GM19463 (cell line): ENCODE data around the gene SRP68.
"Not testable (repeated sequence)": the region's sequence is repeated elsewhere in the genome, so short reads cannot be mapped to it uniquely, and the experiment has no call there.

Experiments used
- ATAC-seq: cut with Tn5 transposase; IDR thresholded peaks from one replicate; pipeline ENCODE4 v1.9.1; 2021; ENCODE audit warnings: mild to moderate bottlenecking, moderate library complexity; ENCODE audit not compliant: unreplicated experiment

Gene SRP68

DNA sequence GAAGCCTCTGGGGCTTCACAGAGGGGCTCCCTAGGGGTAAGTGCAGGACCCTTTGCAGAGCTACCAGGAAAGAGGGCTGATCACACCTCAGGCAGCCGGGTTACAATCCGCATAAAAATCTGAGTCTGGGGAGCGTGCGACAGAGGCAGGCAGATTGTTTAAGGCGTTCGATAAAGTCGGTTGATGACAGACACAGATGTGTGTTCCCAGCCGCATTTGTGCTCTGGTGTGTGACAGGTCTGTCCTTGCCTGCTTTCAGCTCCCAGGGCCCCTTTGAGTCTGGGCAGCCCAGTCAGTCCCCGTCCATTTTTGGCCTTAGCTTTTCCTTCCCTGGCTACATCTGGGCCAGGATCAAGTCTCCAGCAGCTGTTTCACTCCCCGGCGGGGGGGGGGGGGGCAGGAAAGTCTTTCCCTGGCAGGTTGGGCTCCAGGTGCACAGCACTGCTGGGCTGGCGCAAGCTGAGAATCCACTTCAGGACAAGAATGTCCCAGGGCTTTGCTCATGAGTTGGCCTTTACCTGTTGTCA lies 5.3 kb upstream of the SRP68 start:
- no peak for ATAC-seq

DNA sequence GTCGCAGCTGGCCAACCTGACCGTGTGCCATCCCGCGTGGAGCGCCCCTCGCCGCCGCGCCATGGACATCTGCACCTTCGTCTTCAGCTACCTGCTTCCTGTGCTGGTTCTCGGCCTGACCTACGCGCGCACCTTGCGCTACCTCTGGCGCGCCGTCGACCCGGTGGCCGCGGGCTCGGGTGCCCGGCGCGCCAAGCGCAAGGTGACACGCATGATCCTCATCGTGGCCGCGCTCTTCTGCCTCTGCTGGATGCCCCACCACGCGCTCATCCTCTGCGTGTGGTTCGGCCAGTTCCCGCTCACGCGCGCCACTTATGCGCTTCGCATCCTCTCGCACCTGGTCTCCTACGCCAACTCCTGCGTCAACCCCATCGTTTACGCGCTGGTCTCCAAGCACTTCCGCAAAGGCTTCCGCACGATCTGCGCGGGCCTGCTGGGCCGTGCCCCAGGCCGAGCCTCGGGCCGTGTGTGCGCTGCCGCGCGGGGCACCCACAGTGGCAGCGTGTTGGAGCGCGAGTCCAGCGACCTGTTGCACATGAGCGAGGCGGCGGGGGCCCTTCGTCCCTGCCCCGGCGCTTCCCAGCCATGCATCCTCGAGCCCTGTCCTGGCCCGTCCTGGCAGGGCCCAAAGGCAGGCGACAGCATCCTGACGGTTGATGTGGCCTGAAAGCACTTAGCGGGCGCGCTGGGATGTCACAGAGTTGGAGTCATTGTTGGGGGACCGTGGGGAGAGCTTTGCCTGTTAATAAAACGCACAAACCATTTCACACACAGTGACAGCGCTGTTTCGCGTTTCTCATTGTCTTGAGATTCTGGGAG lies 4.7 kb upstream of the SRP68 start:
- ATAC-seq: no peak

DNA sequence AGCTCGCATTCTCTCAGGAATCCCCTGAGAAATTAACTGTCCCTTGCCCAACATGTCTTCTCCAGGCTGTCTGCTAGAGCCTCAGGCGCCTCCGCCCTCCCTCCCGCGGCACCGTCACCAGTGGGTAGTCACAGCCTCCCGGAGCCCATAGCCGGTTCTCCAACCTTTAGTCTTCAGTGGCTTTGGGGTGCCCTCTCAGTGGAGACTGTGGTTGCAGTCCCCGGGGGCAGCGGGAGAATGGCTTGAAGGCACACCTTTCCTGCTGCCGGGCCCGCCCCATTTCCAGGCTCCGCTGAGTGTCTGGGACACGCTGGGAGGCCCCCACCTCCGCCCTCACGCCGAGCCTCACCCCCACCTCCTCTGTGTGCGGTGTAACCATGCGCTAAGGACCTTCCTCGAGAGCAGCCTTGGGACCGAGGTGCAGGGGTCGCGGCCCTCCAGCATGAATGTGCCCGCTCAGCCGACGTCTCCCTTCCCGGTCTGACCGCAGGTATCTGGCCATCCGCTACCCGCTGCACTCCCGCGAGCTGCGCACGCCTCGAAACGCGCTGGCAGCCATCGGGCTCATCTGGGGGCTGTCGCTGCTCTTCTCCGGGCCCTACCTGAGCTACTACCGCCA lies 3.9 kb upstream of the SRP68 start:
- no peak for ATAC-seq

- ATAC-seq: no peak
Observed at GRCh38 chr17:76075364-76076145, 3.2 kb upstream of the SRP68 start.

DNA sequence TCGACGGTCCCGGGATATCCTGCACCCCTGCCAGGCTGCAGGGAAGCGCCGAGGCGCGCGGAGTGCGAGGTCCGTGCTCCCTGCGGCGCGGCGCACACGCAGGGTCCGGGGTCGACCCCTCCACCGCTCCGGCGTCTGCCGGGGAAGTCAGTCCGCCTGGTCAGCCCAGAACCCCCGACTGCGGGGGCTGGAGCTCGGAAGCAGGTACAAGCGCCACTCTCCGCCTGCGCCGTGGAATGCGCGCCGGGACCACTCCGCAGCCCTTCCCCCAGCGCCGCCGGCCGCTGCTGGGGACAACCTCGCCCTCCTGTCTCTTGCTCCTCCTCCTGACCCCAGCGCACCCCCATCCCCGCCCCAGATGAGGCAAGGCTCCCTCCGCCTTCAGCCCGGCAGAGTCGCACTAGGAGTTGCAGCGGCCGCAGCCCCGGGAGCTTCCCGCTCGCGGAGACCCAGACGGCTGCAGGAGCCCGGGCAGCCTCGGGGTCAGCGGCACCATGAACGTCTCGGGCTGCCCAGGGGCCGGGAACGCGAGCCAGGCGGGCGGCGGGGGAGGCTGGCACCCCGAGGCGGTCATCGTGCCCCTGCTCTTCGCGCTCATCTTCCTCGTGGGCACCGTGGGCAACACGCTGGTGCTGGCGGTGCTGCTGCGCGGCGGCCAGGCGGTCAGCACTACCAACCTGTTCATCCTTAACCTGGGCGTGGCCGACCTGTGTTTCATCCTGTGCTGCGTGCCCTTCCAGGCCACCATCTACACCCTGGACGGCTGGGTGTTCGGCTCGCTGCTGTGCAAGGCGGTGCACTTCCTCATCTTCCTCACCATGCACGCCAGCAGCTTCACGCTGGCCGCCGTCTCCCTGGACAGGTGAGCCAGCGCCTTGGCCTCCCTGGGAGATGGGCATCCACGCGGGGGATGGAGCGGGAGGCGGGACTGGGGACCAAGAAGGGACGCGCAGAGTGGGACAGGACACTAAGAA lies 2.4 kb upstream of the SRP68 start, which contains the start of gene GALR2:
Gene GALR2, plus strand, starts transcription at position 392 of the 974 bp plus-strand sequence. Its CDS starts 103 bp downstream, at position 495.
- ATAC-seq: no peak

GRCh38 chr17:76071531-76072147 lies 678 bp downstream of the SRP68 start:
- no peak for ATAC-seq

- no peak for ATAC-seq
Observed at GRCh38 chr17:76065775-76066174, 6.5 kb downstream of the SRP68 start.

DNA sequence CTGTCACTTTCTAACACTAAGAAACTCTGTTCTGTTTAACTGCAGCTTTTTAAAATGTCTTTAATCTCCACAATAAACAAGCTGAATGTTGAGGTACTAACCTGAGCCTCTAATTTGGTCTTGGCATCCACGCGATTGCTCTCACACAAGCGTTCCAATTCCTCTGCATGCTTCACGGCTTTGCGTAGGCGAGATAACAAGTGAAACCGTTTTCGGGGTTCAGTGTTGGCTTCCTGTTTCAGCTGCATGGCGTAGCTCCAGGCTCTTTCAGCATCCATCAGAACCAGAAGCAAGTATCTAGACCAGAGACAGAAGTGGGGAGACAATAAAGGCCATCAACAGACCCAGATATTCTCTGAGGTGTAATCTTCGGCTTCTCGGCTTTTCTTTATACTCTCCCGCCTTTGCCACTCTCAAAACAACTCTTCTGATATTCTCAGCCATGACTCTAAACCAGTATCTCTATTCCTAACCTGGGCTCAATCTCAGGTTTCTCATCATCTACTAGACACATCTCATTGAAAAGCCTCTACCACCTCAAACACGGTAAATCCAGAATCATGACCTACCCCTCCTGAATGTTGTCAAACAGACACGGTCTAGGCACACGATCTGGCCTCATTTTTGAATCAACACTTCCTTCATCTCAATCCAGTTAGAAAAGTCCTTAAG lies 8.3 kb downstream of the SRP68 start:
- no peak for ATAC-seq

DNA sequence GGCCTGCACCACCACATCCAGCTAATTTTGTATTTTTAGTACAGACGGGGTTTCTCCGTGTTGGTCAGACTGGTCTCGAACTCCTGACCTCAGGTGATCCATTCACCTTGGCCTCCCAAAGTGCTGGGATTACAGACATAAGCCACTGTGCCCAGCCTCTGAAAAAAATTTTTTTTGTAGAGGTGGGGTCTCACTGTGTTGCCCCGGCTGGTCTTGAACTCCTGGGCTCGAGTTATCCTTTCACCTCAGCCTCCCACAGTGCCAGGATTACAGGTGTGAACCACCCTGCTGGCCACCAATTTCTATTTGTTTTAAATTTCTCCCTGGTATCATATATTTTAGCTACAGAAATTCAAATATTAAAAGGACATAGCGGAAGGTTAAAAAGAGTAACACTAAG lies 14.1 kb downstream of the SRP68 start:
- not testable (repeated sequence) for ATAC-seq

GRCh38 chr17:76056882-76057281 lies 15.4 kb downstream of the SRP68 start:
- no peak for ATAC-seq

- no peak for ATAC-seq
Observed at GRCh38 chr17:76054112-76054476, 18.2 kb downstream of the SRP68 start.

- no peak for ATAC-seq
Observed at GRCh38 chr17:76053246-76054111, 18.8 kb downstream of the SRP68 start.

DNA sequence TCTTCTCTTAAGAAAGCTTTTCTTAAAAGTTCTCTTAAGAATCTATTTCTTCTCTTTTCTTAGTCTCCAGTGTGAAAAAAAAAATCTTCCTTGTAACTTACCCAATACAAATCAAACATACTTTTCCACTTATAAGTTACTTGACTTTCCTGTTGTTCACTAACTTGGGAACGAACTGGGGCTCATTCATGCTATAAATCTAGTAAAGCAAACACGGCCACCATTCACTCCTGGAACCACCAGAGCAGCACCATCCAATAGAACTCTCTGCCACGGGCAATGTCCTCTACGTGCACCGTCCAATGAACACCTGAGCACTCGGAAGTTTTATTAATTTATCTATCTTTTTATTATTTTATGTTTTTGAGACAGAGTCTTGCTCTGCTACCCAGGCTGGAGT lies 20.8 kb downstream of the SRP68 start:
- ATAC-seq: no peak

DNA sequence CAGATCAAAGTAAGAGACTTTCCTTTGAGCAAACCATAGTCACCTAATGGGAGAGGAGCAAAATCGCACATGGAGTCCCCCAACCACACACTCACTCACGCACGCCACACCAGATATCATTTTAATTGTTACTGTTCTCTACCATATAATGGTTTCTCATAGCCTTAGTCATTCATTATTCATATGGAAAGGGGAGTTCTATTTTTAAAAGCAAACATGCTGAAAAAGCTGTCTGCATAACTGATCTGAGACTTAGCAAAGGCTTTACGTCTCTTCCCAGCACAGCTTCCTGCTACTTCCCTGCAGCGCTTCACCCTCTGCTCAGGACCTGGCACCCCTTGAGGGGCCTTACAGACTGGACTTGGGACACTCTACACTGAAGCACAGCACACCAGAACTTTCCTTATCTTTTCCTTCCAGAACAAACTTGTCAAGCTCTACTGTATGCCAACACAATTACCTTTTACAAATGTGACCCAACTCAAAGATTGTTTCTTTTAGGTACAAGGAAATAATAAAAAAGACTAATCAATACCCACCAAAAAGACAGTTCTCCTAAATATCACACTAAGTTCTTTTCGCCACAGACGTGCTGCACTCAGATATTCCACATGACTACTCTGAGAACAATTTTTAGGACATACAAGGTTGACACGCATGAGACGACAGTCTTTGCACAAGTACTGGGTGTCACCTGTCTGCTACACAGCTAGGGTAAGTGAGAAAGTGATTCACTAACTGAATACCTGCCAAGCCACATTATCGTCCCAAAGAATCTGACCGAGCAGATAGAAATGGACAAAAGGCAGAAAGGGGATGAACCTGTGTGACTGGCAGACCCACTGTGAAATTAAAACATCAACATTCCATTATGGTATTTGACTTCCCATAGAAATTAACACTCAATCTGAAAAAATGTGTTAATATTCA lies 21.5 kb downstream of the SRP68 start:
- ATAC-seq: no peak

- ATAC-seq: no peak
Observed at GRCh38 chr17:76049836-76050537, 22.3 kb downstream of the SRP68 start.

GRCh38 chr17:76049239-76049638 lies 23.1 kb downstream of the SRP68 start:
- ATAC-seq: no peak

DNA sequence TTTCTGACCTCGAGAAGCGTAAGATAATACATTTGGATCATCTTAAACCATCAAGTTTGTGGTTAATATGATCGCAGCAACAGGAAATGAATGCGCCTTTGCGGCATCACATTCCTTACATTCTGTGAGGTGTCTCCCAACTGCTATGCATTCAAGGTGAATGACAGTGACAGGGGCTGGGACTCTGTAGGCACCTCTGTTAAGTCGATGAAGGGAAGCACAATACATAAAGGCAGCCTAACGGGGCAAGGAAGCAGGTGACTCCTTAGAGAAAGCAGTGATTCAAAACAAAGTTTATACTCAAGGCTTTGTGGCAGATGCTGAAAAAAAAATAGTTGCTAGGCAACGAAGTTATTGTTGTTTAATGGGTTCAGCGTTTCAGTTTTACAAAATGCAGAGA lies 23.6 kb downstream of the SRP68 start:
- ATAC-seq: no peak
